ENCODE data around the gene COPB2. TPM values are rescaled to one million over a fixed set of nuclear protein-coding genes. Genes with fewer than 3 reads are reported as not detected.

COPB2 gene
- total and polyA plus RNA-seq, 2 donors (not counting 3 experiments of a cell fraction or from before 2014, with no cell fraction given) = 72.1 to 146 TPM

DNA sequence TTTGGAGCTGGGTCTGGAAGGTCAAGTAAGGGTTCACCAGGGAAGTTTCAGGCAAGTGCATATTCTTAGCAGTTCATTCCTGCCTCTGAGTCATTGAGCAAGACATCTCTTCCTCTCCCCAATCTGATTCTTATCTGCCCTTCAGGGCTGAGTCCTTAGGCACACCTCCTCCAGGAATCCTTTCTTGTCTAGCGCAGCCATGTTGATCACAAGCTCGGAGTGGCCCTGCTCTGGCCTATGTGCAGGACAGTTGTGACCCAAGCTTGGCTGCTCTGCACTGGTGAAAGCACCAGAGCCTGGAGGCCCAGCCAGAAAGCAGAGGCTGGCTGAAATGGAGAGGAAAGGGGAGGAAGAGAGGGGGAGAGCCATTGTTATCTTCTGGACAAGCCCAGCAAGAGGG lies 76.5 kb downstream of the COPB2 start:
- ChIA-PET CTCF (interaction anchor here (1.8 to 1.9 kb wide), 2 partner anchors 16 to 201 kb away, joined by 6 to 7 read pairs; no protein-coding TSS in a partner anchor), POLR2A (no interaction called here)
- Histone ChIP-seq H3K9me1 (replicated peaks; ENCODE audit: control insufficient read depth, extremely low read depth, insufficient read depth, low read length) (no peaks in the 10 kb centered on the region), H4K20me1 (replicated peaks; ENCODE audit: control insufficient read depth, extremely low read depth, insufficient read depth, low read length) (no peaks in the 10 kb centered on the region), H3K27ac (ENCODE audit: insufficient read depth, low read depth, low read length) (no peak overlapping the region), H3K9ac (replicated peaks; ENCODE audit: extremely low read depth, insufficient read depth, low read length) (no peak overlapping the region), H2AFZ (ENCODE audit: low read depth, low read length) (no peak overlapping the region), H3K4me3 (replicated peaks in 1 of 3; ENCODE audit: insufficient read depth in 1 of 3, low read depth in 1 of 3, low read length in 3 of 3) (no peak overlapping the region), H3K4me2 (ENCODE audit: insufficient read depth, low read length) (no peak overlapping the region), H3K4me1 (ENCODE audit: control insufficient read depth, extremely low read depth, insufficient read depth, low read length) (no peaks in the 10 kb centered on the region), H3K79me2 (ENCODE audit: control insufficient read depth, insufficient read depth, low read length) (no peaks in the 10 kb centered on the region), H3K9me3 (replicated peaks; ENCODE audit: control insufficient read depth, insufficient read depth, low read length) (no peaks in the 10 kb centered on the region), H3K36me3 (ENCODE audit: control insufficient read depth in 2 of 2, extremely low read depth in 1 of 2, insufficient read depth in 2 of 2, low read length in 2 of 2) (no peaks in the 10 kb centered on the region), H3K27me3 (ENCODE audit: control insufficient read depth in 2 of 2, insufficient read depth in 2 of 2, low read length in 2 of 2) (peaks cover 0 to 2% of the 10 kb centered on the region in 2 experiments)
- FAIRE-seq (no peak), DNase-seq (ENCODE audit: low read depth, low spot score) (no peak)
- dilution Hi-C loops (cut with MboI; ENCODE audit: extremely low pct_ligation_motif_present, low sequenced_read_pairs) = no loop called here
- TF ChIP-seq FOS (IDR thresholded peaks at IDR 0.05; ENCODE audit: borderline replicate concordance, insufficient read depth, low read length) = no peak
- no peak for TF ChIP-seq EZH2 (IDR thresholded peaks at IDR 0.05; ENCODE audit: borderline replicate concordance, low read depth, low read length, severe bottlenecking)
- no TSS peak for BruUV-seq (replicated peaks)
- intact Hi-C loops (cut with micrococcal nuclease) = no loop called here

DNA sequence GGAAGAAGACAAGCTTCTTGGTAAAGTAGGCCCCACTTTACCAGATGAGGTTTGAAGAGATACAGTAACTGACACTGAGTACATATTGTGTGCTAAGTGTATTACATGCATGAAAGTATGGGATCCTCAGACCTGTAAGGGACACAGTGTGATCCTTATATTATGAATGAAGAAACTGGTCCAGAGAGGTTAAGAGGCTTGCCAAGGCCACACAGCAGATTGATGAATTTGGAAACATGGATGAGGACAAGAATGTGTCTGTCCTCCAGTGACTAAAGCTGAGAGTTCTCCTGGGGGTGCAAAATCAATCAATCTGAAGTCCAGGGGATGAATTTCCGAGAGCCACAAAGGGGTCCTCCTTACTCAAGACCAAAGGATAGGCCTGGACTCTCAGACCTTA lies 77.0 kb downstream of the COPB2 start:
- Histone ChIP-seq H2AFZ (ENCODE audit: low read depth, low read length) (no peak overlapping the region), H4K20me1 (replicated peaks; ENCODE audit: control insufficient read depth, extremely low read depth, insufficient read depth, low read length) (no peaks in the 10 kb centered on the region), H3K9me1 (replicated peaks; ENCODE audit: control insufficient read depth, extremely low read depth, insufficient read depth, low read length) (no peaks in the 10 kb centered on the region), H3K4me1 (ENCODE audit: control insufficient read depth, extremely low read depth, insufficient read depth, low read length) (no peaks in the 10 kb centered on the region), H3K79me2 (ENCODE audit: control insufficient read depth, insufficient read depth, low read length) (no peaks in the 10 kb centered on the region), H3K36me3 (ENCODE audit: control insufficient read depth in 2 of 2, extremely low read depth in 1 of 2, insufficient read depth in 2 of 2, low read length in 2 of 2) (no peaks in the 10 kb centered on the region), H3K4me3 (replicated peaks in 1 of 3; ENCODE audit: insufficient read depth in 1 of 3, low read depth in 1 of 3, low read length in 3 of 3) (no peak overlapping the region), H3K9ac (replicated peaks; ENCODE audit: extremely low read depth, insufficient read depth, low read length) (no peak overlapping the region), H3K27ac (ENCODE audit: insufficient read depth, low read depth, low read length) (no peak overlapping the region), H3K9me3 (replicated peaks; ENCODE audit: control insufficient read depth, insufficient read depth, low read length) (no peaks in the 10 kb centered on the region), H3K27me3 (ENCODE audit: control insufficient read depth in 2 of 2, insufficient read depth in 2 of 2, low read length in 2 of 2) (no peaks in the 10 kb centered on the region), H3K4me2 (ENCODE audit: insufficient read depth, low read length) (no peak overlapping the region)
- dilution Hi-C loops (cut with MboI; ENCODE audit: extremely low pct_ligation_motif_present, low sequenced_read_pairs) (no loop called here), intact Hi-C loops (cut with micrococcal nuclease) (no loop called here)
- POLR2A ChIA-PET = no interaction called here
- FAIRE-seq (no peak), DNase-seq (ENCODE audit: low read depth, low spot score) (no peak)
- CTCF ChIA-PET = no interaction called here
- TF ChIP-seq FOS (IDR thresholded peaks at IDR 0.05; ENCODE audit: borderline replicate concordance, insufficient read depth, low read length) (no peak), POLR2A (IDR thresholded peaks at IDR 0.05; ENCODE audit: low read depth, low read length) (no peak), EZH2 (IDR thresholded peaks at IDR 0.05; ENCODE audit: borderline replicate concordance, low read depth, low read length, severe bottlenecking) (no peak)
- BruUV-seq (replicated peaks) = no TSS peak
